Kidney (tissue), 14 donors: ENCODE results near the gene MORC3. TPM values are rescaled to one million over a fixed set of nuclear protein-coding genes. Genes with fewer than 3 reads are reported as not detected.

Source experiments
- DNase-seq, 5 donors: peaks; one replicate each; pipeline ENCODE4 v3.0.0-alpha.2; 2013 to 2020
- FAIRE-seq: peaks from 2 replicates; lab custom pipeline; 2012; peaks lifted over from hg19 to GRCh38; lab: Jason Lieb, UNC
- H3K27ac ChIP-seq, 2 donors: one replicate each; pipeline ENCODE4 v1.7.0; 2013; ENCODE audit warnings: low read depth in 2 of 2, low read length in 2 of 2, inconsistent platforms in 1 of 2
- H3K27me3 ChIP-seq: one replicate; pipeline ENCODE4 v1.7.1; 2013; ENCODE audit warnings: low read length, inconsistent platforms; ENCODE audit not compliant: control insufficient read depth, insufficient read depth
- H3K36me3 ChIP-seq, 3 donors: one replicate each; pipeline versions ENCODE4 v1.7.0 to v1.7.1; 2013; ENCODE audit warnings: low read length in 3 of 3, control low read depth in 1 of 3, inconsistent platforms in 1 of 3; ENCODE audit not compliant: insufficient read depth in 3 of 3, control insufficient read depth in 2 of 3
- H3K4me1 ChIP-seq, 3 donors: one replicate each; pipeline versions ENCODE4 v1.7.0 to v1.7.1; 2013; ENCODE audit warnings: low read length in 3 of 3, inconsistent platforms in 1 of 3, low read depth in 1 of 3; ENCODE audit not compliant: control insufficient read depth in 2 of 3, insufficient read depth in 2 of 3
- H3K4me3 ChIP-seq, 3 donors: one replicate each; pipeline versions ENCODE4 v1.7.0 to v1.8.1; 2013; ENCODE audit warnings: low read length in 3 of 3, control low read depth in 1 of 3, inconsistent platforms in 1 of 3
- H3K9ac ChIP-seq, 3 donors: one replicate each; pipeline versions ENCODE4 v1.7.0 to v1.7.1; 2013; ENCODE audit warnings: low read length in 3 of 3, control low read depth in 1 of 3, inconsistent platforms in 1 of 3
- H3K9me3 ChIP-seq, 3 donors: one replicate each; pipeline versions ENCODE4 v1.7.0 to v1.7.1; 2013; ENCODE audit warnings: low read length in 3 of 3, control low read depth in 1 of 3, inconsistent platforms in 1 of 3; ENCODE audit not compliant: control insufficient read depth in 2 of 3, insufficient read depth in 1 of 3
- intact Hi-C: fragments of 100-400 bp; cut with DNase I; formaldehyde crosslinking; loops from one replicate; pipeline ENCODE4 v1.11.1; 2022
- polyA plus RNA-seq: library from polyadenylated mRNA; stranded (reverse); fragments of 350-450 nt; fragmentation: Illumina TruSeq; extraction: RNeasy Lipid Tissue Mini Kit (QIAGEN cat#74804); gene quantifications from one replicate; pipeline ENCODE4 v1.2.3, GENCODE V29; 2014; ENCODE audit warnings: low read depth, low replicate concordance; ENCODE audit not compliant: insufficient read depth
- total RNA-seq: library from RNA; stranded (reverse); fragmentation: NEBNext Ultra II Directional; extraction: Animal tissue kit (Norgen Biotek cat#: 25700); gene quantifications from one replicate; pipeline ENCODE4 v1.2.1, GENCODE V29; 2021
- TF ChIP-seq, protein P1 (sequence below): IDR thresholded peaks from 3 replicates; pipeline ENCODE4 v1.5.1; 2012; ENCODE audit warnings: mild to moderate bottlenecking, moderate library complexity, borderline replicate concordance; ENCODE audit not compliant: insufficient read depth; ENCODE audit errors: extremely low read depth
- donor health status: control.
- donor health status: control.
- donor health status: control.
- donor health status: control.
- donor health status: control.
- donor health status: DM: yes; HTN: yes; CAD: no.
- donor health status: Normal renal cell carcinoma (clear cell type).

Gene MORC3
- total and polyA plus RNA-seq, 2 donors from 2014 or later, result 6.6 to 32.4 TPM

DNA sequence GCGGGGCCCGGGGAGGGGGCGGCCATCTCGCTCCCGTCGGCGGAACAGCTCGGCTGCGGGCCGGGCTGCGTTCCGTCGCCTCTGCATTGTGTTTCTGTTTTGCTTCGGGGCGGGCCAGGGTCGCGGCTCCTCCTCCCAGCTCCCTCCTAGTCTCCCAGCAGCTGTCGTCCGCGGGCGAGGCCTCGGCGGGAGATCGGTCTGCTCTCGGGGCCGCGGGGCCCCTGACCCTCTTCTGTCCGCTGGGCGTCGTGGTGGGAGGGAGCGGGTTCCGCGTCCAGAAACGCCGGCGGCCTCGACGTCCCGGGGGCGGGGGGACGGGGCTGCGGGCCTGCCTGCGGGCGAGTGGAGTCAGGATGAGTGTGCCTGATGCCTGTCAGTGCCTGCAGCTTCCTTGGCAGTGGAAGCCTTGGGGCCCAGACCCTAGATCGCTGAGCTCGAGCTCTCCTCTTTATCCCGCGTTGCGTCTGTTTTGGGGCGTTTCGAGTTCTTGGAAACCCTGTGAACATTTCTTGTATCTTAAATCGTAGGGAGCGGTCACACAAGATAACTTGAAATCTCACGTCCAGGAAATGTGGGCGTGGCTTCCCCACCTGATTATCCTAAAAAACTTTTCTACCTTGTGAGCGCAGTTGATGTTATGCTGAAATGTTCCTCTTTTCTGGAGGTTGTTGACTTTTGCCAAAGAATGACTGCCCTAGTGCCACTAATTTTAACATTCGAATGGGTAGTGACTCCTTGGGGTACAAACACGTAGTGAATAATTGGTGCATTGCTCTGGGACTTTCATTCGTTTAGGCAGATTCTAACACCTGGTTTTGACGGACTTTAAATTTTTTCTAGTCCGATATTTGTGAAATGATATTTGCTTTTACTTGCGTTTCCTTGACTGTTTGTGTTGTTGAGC is 676 bp downstream of the MORC3 start:
- DNase-seq (peak in 4 of 5 donors; percentile 82 to 92 (median 89)), FAIRE-seq (no peak)
- peaks cover 0 to 5% (median 2%) of the 10 kb centered on the region in 3 donors for H3K4me1 ChIP-seq
- intact Hi-C loops, result no loop called here
- no peaks in the 10 kb centered on the region for H3K27me3 ChIP-seq
- no peaks in the 10 kb centered on the region for H3K36me3 ChIP-seq
- peak overlapping the region; percentile 97 for H3K27ac ChIP-seq
- H3K9ac ChIP-seq, result peak overlapping the region; percentile 63 to 80 (median 72)
- TF ChIP-seq, protein P1, sequence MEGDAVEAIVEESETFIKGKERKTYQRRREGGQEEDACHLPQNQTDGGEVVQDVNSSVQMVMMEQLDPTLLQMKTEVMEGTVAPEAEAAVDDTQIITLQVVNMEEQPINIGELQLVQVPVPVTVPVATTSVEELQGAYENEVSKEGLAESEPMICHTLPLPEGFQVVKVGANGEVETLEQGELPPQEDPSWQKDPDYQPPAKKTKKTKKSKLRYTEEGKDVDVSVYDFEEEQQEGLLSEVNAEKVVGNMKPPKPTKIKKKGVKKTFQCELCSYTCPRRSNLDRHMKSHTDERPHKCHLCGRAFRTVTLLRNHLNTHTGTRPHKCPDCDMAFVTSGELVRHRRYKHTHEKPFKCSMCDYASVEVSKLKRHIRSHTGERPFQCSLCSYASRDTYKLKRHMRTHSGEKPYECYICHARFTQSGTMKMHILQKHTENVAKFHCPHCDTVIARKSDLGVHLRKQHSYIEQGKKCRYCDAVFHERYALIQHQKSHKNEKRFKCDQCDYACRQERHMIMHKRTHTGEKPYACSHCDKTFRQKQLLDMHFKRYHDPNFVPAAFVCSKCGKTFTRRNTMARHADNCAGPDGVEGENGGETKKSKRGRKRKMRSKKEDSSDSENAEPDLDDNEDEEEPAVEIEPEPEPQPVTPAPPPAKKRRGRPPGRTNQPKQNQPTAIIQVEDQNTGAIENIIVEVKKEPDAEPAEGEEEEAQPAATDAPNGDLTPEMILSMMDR, result no peak
- peak overlapping the region; percentile 69 to 94 (median 88) for H3K4me3 ChIP-seq
- no peaks in the 10 kb centered on the region for H3K9me3 ChIP-seq

DNA sequence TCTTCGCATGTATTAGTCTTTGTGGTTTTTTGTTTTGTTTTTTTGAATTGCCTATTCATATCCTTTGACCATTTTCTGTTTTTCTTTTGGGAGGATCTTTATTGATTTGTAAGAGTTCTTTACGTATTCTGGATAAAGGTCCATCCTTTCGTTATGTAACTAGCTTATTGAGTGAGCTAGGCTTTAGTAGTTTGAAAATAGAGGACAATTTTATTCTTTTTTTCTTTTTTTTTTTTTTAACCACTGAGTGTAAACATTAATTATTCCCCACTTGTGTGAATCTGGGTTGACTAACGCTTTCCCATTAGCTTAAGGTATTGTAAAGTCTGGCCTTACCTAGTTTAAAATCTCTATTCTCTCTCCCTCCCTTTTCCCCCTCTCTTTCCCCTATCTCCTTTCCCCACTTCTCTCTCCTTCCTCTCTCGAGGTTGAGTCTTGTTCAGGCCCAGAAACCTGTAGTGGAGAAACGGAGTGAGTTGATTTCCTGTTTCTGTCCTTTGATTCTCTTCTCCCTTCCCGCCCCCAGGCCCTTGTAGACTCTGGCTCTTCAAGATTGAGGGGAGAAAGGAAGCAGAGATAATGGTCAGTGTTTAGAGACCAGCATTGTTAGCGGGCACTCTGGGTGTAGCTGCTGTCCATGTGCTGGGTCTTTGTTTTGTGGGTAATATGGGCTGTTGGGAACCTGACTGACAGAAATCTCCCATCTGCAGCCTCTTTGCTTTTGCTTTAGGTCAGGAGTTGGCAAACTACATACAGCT is 1.5 kb downstream of the MORC3 start:
- Histone ChIP-seq H3K4me3 (peak overlapping the region; percentile 69 to 94 (median 88)), H3K36me3 (no peaks in the 10 kb centered on the region), H3K9ac (peak overlapping the region; percentile 63 to 80 (median 72)), H3K4me1 (peaks cover 0 to 5% (median 2%) of the 10 kb centered on the region in 3 donors), H3K9me3 (no peaks in the 10 kb centered on the region), H3K27ac (peak overlapping the region; percentile 48 to 97), H3K27me3 (no peaks in the 10 kb centered on the region)
- TF ChIP-seq, protein P1, result no peak
- intact Hi-C loops, result no loop called here
- FAIRE-seq (no peak), DNase-seq (peak in 3 of 5 donors; percentile 11 to 62 (median 58))

DNA sequence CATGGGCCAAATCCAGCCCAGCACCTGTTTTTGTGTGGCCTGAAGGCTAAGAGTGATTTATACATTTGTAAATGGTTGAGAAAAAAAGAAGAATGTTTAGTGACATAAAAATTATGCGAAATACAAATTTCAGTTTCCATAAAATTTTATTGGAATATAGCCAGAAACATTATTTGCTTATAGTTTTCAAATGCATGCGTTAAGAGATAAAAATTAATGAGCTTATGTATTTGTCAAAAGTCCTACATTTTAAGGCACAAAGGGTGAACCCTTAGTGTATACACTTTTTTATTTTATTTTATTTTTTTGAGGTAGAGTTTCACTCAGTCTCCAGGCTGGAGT is 2.1 kb downstream of the MORC3 start:
- Histone ChIP-seq H3K4me1 (peaks cover 0 to 5% (median 2%) of the 10 kb centered on the region in 3 donors), H3K27me3 (no peaks in the 10 kb centered on the region), H3K27ac (peak overlapping the region in 1 of 2 donors; percentile 97), H3K36me3 (no peaks in the 10 kb centered on the region), H3K4me3 (peak overlapping the region in 2 of 3 donors; percentile 69 to 94), H3K9me3 (no peaks in the 10 kb centered on the region), H3K9ac (peak overlapping the region; percentile 10 to 63 (median 24))
- FAIRE-seq (no peak), DNase-seq (no peak)
- TF ChIP-seq, protein P1, result no peak
- intact Hi-C loops, result no loop called here
